HG03060 (cell line): Measurements from ENCODE around the gene POT1.

ENCODE experiments used
- ATAC-seq: cut with Tn5 transposase; IDR thresholded peaks from one replicate; pipeline ENCODE4 v1.9.1; 2021; ENCODE audit warnings: low read depth, moderate number of reproducible peaks; ENCODE audit not compliant: unreplicated experiment

Gene POT1

GRCh38 chr7:124914298-124914697 is 15.3 kb downstream of the POT1 start:
- ATAC-seq = no peak

- no peak for ATAC-seq
Measured at GRCh38 chr7:124912972-124913371, 16.7 kb downstream of the POT1 start.

DNA sequence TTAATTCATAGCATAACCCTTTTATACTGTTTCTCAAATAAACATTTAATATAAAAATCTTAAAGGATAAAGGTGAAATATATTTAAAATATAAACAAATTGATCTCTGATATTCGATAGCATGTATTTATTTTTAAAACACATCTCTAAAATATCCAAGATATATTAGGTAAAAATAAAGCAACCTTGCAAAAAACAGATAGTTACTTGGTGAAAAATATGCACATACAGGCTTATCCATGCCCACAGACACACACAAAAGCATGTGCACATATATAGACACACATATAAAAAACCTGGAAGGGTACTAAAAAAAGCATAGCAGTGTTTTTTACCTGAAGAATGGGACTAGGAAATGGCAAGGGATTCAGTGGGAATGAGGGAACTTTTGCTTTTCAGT is 19.8 kb downstream of the POT1 start:
- ATAC-seq = no peak

DNA sequence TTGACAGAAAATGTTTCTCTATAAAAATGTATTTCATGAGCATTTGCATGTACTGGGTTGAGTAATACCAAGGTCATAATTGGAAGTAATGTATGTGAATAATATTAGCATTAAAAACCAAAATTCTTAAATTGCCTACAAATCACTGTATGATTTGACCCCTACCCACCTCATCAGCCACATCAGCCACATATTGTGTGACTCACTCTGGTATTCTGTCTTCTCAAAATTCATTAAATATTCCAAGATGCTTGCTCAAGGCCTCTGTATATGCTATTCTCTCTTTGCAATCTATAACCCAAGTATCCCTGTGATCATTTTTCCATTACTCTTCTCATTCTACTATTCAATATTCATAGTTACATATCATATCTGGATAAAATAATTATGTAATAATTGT is 21.4 kb downstream of the POT1 start:
- no peak for ATAC-seq

DNA sequence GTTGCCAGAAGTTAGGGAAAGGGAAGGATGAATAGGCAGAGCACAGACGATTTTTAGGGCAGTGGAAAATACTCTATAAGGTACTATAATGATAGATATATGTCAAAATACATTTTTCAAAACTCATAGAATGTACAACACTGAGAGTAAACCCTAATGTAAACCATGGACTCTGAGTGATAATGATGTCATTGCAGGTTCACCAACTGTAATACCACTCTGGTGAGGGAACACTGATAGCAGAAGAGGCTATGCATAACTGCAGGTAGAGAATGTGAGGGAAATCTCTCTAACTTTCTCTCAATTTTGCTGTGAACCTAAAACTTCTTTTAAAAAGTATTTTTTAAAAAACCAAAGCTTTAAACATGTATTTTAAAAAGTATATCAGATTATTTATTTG is 22.1 kb downstream of the POT1 start:
- ATAC-seq = no peak

- no peak for ATAC-seq
Measured at GRCh38 chr7:124898531-124898930, 31.1 kb downstream of the POT1 start.

DNA sequence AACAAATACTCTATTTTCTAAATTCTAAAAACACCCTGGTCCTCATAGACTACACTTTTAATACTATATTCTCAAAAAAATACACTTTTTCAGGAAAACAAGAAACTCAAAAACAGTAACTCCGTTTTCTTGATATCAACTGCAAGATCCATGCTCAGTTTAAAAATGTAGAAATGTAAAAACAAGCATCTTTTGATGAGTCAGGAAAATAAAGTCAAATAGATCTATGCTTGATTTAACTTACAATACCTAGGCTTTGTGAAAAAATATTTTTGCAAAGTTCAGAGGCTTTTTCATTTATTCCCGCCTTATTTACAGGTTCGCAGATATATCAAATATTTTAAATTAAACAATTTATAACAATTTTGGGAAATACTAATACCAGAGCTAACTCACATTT is 33.6 kb downstream of the POT1 start:
- no peak for ATAC-seq

- peak; percentile 88 for ATAC-seq
Measured at GRCh38 chr7:124893140-124893827, 36.3 kb downstream of the POT1 start.

DNA sequence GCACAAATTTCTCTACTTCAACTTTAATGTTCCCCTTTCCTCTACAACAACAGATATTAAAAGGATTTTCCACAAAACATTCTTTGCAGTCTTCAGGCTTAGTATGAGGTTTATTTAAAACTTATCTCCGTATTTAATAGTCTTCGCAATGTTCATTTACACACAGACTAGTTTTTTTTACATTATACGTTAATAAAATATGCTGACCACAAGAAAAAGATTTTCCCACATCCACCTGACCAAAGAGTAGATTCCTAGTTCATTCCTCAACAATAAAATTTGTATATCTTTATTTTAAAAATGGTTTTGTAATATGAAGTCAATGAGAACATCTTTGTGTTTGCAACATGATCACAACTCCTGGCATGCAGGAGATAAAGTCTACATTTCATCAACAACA is 42.4 kb downstream of the POT1 start:
- ATAC-seq = no peak

GRCh38 chr7:124881981-124882380 is 47.6 kb downstream of the POT1 start:
- no peak for ATAC-seq

DNA sequence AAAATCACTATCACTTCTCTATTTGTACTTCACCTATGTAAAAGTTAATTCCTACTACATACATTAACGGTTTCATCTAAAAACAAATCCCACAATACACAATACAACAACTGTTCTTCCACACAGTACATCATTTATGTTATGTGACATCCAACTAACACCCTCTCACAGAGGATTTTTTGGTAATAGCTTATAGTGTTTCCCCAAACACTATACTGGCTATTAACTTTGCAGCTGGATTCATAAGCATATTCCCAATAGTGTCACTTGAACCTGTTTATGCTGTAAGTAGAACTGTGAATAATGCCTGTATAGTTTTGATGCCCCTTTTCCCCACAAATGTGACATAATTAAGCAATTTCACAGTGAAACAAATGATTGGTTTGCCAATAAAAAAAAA is 49.9 kb downstream of the POT1 start:
- no peak for ATAC-seq

DNA sequence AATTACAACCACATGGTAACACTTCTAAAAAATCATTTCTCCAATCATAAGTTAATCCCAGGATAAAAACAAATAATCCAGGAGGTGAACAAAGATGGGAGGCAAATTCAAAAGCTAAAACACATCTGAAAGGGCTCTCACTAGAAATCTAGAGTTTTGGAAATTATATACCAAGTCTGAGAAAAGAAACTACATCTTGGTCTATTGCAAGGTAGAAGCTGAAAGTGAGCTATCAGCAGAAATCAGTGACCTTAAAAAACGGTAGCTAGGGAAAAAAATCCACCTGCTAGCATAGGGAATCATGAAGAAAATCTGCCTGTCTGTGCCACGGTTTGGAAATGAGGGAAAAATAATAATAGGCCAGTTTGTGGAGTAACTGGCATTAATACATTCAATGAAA is 50.5 kb downstream of the POT1 start:
- ATAC-seq = no peak

DNA sequence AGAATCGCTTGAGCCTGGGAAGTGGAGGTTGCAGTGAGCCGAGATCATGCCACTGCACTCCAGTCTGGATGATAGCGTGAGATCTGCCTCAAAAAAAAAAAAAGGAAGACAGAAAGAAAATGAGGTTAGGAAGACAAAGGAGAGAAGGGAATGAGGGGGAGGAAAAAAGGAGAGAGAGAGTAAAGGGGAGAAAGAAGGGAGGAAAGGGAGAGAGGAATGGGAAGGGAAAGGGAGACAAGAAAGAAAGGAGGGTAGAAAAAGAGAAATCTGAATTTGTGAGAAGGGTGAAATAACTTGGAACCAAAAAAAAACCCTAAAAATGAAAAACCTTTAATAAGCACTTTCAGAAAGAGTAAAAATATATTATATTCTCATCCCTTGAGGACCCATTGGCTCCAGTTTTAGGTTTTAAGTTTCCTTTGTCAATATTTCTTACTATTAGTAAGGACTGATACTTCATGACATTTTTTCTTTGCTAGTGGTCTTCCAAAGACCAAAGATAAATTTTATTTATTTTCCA is 54.9 kb downstream of the POT1 start:
- no peak for ATAC-seq

- ATAC-seq = no peak
Measured at GRCh38 chr7:124857672-124858235, 71.9 kb downstream of the POT1 start.

- no peak for ATAC-seq
Measured at GRCh38 chr7:124856299-124856888, 73.2 kb downstream of the POT1 start.

- ATAC-seq = no peak
Measured at GRCh38 chr7:124843336-124843735, 86.3 kb downstream of the POT1 start.

- no peak for ATAC-seq
Measured at GRCh38 chr7:124840435-124840834, 89.2 kb downstream of the POT1 start.

DNA sequence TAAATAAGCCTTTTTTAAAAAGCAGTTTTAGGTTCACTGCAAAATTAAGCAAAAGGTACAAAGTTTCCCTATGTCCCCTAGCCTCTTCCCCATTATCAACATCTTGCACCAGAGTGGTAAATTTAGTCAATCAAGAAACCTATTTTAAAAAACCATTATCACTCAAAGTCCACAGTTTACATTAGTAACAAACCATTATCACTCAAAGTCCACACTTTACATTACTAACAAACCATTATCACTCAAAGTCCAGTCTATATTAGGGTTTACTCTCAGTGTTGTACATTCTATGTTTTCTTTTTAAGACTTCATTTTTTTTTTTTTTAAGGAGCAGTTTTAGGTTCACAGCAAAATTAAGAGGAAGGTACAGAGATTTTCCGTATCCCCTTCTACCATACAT is 89.9 kb downstream of the POT1 start:
- no peak for ATAC-seq

DNA sequence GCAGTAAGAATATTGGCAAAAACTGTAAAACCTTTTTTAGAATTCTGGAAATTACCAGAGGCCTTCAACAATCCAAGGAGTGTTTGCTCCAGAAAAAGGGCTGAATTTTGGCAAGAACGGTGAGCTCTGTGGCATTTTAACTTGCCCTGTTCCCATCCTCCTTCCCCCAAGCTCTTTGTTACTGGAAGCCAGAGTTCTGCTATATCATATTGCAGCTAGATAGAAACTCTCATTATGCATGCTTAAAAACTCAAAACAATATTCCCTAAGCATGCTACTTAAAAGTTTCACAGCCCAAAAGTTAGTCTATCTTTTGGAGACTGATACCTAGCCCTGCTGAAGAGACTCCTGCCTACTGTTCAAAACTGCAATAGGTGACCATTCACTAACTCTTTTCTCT is 93.5 kb downstream of the POT1 start:
- ATAC-seq = no peak

DNA sequence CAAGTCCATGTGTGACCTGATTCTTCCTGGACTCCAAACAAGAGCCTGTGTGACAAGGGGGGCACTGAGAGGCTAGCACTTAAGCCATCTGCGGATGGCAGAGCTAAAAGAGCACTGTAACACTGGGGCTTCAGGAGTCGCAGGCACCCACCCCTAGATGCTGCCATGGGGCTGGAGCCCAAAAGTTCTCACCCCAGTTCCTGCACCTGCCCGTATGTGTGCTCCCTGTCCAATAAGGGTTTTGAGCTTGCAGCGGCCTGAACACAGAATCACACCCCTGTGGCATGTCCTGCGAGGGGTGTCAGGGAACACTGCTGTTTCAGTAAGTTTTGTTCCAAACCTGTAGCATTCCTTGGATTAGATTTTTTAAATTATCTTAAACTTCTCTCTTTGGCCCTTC is 110.8 kb downstream of the POT1 start:
- no peak for ATAC-seq

GRCh38 chr7:124813994-124814798 is 115.4 kb downstream of the POT1 start:
- no peak for ATAC-seq
